Muscle of leg (tissue), 11 donors: ENCODE results near the gene CZIB. TPM values are rescaled to one million over a fixed set of nuclear protein-coding genes. Genes with fewer than 3 reads are reported as not detected.
"Not testable (repeated sequence)": the region's sequence is repeated elsewhere in the genome, so short reads cannot be mapped to it uniquely, and the experiment has no call there.

Experiments
- DNase-seq: peaks from one replicate; pipeline ENCODE4 v3.0.0; 2013
- H3K27ac ChIP-seq: one replicate; pipeline ENCODE4 v1.5.1; 2013; ENCODE audit warnings: mild to moderate bottlenecking, low read length, control low read depth
- H3K27me3 ChIP-seq: one replicate; pipeline ENCODE4 v1.6.1; 2013; ENCODE audit warnings: low read length; ENCODE audit not compliant: control insufficient read depth, insufficient read depth
- H3K36me3 ChIP-seq: one replicate; pipeline ENCODE4 v1.6.1; 2013; ENCODE audit warnings: low read length; ENCODE audit not compliant: control insufficient read depth, insufficient read depth
- H3K4me1 ChIP-seq: one replicate; pipeline ENCODE4 v1.6.1; 2013; ENCODE audit warnings: low read length; ENCODE audit not compliant: control insufficient read depth, insufficient read depth
- H3K4me3 ChIP-seq: one replicate; pipeline ENCODE4 v1.5.1; 2013; ENCODE audit warnings: low read length, control low read depth
- H3K9me3 ChIP-seq: replicated peaks from 2 replicates; pipeline ENCODE4 v1.6.1; 2013; ENCODE audit warnings: low read depth, low read length; ENCODE audit not compliant: control insufficient read depth
- WGBS: methylation state at CpG from one replicate; pipeline ENCODE4 v1.1.5; 2013; ENCODE audit warnings: missing lambda C conversion rate; ENCODE audit not compliant: insufficient coverage; 5-methylcytosine and 5-hydroxymethylcytosine counted together
- polyA plus RNA-seq, 8 donors: library from polyadenylated mRNA; unstranded; fragments of 120-200 nt; gene quantifications; one replicate each; pipeline versions ENCODE4 v1.2.1 to v1.2.3, GENCODE V29; 2013; ENCODE audit warnings: inconsistent platforms in 1 of 8, low replicate concordance in 1 of 8; ENCODE audit not compliant: insufficient read length in 8 of 8, insufficient read depth in 1 of 8
- total RNA-seq: library from RNA; stranded (reverse); fragments of 120-200 nt; gene quantifications from one replicate; pipeline ENCODE4 v1.2.4, GENCODE V29; 2013

Gene CZIB
- total and polyA plus RNA-seq, 9 donors, result 59.3 to 78.6 (median 71.3) TPM

- 34% methylated on average over 2 of the region's 9 CpGs for WGBS
- peak overlapping the region; percentile 90 for H3K4me3 ChIP-seq
- H3K27me3 ChIP-seq, result no peaks in the 10 kb centered on the region
- H3K9me3 ChIP-seq, result no peaks in the 10 kb centered on the region
- H3K4me1 ChIP-seq, result peaks cover 21% of the 10 kb centered on the region
- peak overlapping the region; percentile 86 for H3K27ac ChIP-seq
- peak; percentile 26 for DNase-seq
- H3K36me3 ChIP-seq, result peaks cover 2% of the 10 kb centered on the region
Observed at GRCh38 chr1:53196017-53196484, 24.4 kb downstream of the CZIB start.

DNA sequence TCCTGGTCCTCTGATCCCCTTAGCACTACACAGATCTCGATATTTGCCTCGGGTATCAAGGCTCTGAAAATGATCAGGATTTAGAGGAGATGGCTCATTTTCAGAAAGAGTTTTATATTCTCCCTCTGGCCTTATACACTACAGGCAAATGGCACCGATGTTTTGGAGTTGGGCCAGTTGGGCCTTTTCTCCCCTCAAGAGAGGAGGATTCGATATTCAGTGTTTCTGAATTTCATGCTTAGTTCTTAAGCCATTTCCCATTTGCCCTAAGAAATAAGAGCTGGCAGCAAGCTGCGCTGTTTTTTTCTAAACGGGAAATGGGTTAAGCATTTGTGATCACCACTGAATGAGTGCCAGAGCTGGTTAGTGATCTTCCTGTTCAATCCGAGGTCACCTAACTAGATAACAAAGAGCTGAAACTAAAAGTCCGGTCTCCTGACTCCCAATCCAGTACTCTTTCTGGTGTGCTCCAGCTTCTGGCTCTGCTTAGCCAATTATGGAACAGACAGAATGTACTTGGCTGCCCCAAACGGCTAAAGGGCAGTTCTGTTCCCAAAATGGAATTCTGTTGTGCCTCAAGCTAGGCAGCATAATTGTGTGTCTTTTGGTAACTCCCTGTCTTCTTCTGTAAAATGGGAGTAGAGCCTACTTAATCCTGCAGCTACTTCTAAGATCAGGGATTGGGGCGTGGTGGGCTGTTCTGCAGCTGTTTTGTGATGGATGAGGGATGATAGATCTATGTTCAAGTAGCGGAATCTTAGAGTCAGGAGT is 25.0 kb downstream of the CZIB start:
- Histone ChIP-seq H3K4me3 (no peak overlapping the region), H3K4me1 (peaks cover 21% of the 10 kb centered on the region), H3K9me3 (no peaks in the 10 kb centered on the region), H3K36me3 (peaks cover 2% of the 10 kb centered on the region), H3K27ac (no peak overlapping the region), H3K27me3 (no peaks in the 10 kb centered on the region)
- DNase-seq, result peak; percentile 27
- WGBS, result 65% methylated on average over 7 of the region's 11 CpGs

DNA sequence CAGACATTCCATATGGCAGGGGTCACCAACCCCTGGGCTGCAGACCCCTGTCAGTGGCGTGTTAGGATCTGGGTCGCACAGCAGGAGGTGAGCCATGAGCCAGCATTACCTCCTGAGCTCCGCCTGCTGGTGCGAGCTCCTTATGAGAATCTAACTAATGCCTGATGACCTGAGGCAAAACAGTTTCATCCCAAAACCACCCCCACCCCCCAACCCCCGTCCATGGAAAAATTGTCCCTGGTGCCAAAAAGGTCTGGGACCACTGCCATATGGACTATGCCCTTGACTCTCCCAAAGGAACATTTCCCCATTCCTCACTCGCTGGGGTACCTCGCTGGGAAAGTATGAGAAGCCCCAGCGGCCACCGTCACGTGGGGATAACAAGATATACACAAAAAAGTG is 30.2 kb downstream of the CZIB start:
- no peaks in the 10 kb centered on the region for H3K9me3 ChIP-seq
- WGBS, result 66% methylated on average over 8 of the region's 10 CpGs
- no peaks in the 10 kb centered on the region for H3K27me3 ChIP-seq
- no peaks in the 10 kb centered on the region for H3K36me3 ChIP-seq
- no peak overlapping the region for H3K27ac ChIP-seq
- DNase-seq, result no peak
- no peaks in the 10 kb centered on the region for H3K4me1 ChIP-seq
- H3K4me3 ChIP-seq, result no peak overlapping the region

- 100% methylated on average over 1 of the region's 5 CpGs for WGBS
Observed at GRCh38 chr1:53189061-53189460, 31.4 kb downstream of the CZIB start.

GRCh38 chr1:53188099-53188498 is 32.3 kb downstream of the CZIB start:
- Histone ChIP-seq H3K4me1 (peaks cover 4% of the 10 kb centered on the region), H3K27me3 (no peaks in the 10 kb centered on the region), H3K27ac (no peak overlapping the region), H3K4me3 (no peak overlapping the region), H3K36me3 (no peaks in the 10 kb centered on the region), H3K9me3 (no peaks in the 10 kb centered on the region)
- WGBS, result 100% methylated on average over 1 of the region's 4 CpGs
- DNase-seq, result no peak

More at GRCh38 chr1:53189061-53189460, 31.4 kb downstream of the CZIB start:
- Histone ChIP-seq H3K4me3 (no peak overlapping the region), H3K27me3 (no peaks in the 10 kb centered on the region), H3K9me3 (no peaks in the 10 kb centered on the region), H3K36me3 (no peaks in the 10 kb centered on the region), H3K4me1 (peaks cover 4% of the 10 kb centered on the region), H3K27ac (no peak overlapping the region)
- no peak for DNase-seq

GRCh38 chr1:53187401-53187800 is 33.0 kb downstream of the CZIB start:
- no peaks in the 10 kb centered on the region for H3K9me3 ChIP-seq
- H3K4me3 ChIP-seq, result no peak overlapping the region
- no peak overlapping the region for H3K27ac ChIP-seq
- H3K27me3 ChIP-seq, result no peaks in the 10 kb centered on the region
- no peaks in the 10 kb centered on the region for H3K36me3 ChIP-seq
- WGBS, result no CpG with 5 or more reads among the region's 1 CpG
- no peak for DNase-seq
- H3K4me1 ChIP-seq, result peaks cover 4% of the 10 kb centered on the region

GRCh38 chr1:53186533-53186932 is 33.9 kb downstream of the CZIB start:
- no peaks in the 10 kb centered on the region for H3K9me3 ChIP-seq
- H3K27ac ChIP-seq, result no peak overlapping the region
- DNase-seq, result no peak
- H3K36me3 ChIP-seq, result no peaks in the 10 kb centered on the region
- WGBS, result no CpG with 5 or more reads among the region's 3 CpGs
- no peaks in the 10 kb centered on the region for H3K27me3 ChIP-seq
- H3K4me1 ChIP-seq, result peaks cover 4% of the 10 kb centered on the region
- H3K4me3 ChIP-seq, result no peak overlapping the region

DNA sequence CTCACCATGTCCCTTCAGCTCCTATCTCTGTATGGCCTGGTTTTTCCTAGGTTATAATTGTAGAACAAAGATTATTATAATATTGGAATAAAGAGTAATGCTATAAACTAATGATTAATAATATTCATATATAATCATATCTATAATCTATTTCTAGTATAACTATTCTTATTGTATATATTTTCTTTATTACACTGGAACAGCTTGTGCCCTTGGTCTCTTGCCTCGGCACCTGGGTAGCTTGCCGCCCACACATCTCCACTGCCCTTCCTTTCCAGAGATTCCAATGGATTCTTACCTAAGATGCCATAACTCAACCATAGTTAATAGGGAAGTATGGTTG is 34.5 kb downstream of the CZIB start:
- H3K4me3 ChIP-seq, H3K4me1 ChIP-seq, H3K9me3 ChIP-seq, H3K27me3 ChIP-seq, DNase-seq, H3K36me3 ChIP-seq, H3K27ac ChIP-seq: not testable (repeated sequence)
- no CpG with 5 or more reads among the region's 2 CpGs for WGBS

GRCh38 chr1:53183095-53183990 is 37.1 kb downstream of the CZIB start:
- H3K9me3 ChIP-seq, result no peaks in the 10 kb centered on the region
- peaks cover 4% of the 10 kb centered on the region for H3K4me1 ChIP-seq
- DNase-seq, result no peak
- no peaks in the 10 kb centered on the region for H3K36me3 ChIP-seq
- H3K4me3 ChIP-seq, result no peak overlapping the region
- H3K27me3 ChIP-seq, result no peaks in the 10 kb centered on the region
- H3K27ac ChIP-seq, result no peak overlapping the region
- 63% methylated on average over 5 of the region's 6 CpGs for WGBS

- no peaks in the 10 kb centered on the region for H3K27me3 ChIP-seq
- no peak for DNase-seq
- H3K27ac ChIP-seq, result no peak overlapping the region
- 82% methylated on average over 2 of the region's 3 CpGs for WGBS
- no peak overlapping the region for H3K4me3 ChIP-seq
- H3K36me3 ChIP-seq, result no peaks in the 10 kb centered on the region
- H3K9me3 ChIP-seq, result no peaks in the 10 kb centered on the region
- peaks cover 4% of the 10 kb centered on the region for H3K4me1 ChIP-seq
Observed at GRCh38 chr1:53182716-53183094, 37.7 kb downstream of the CZIB start.
